ENCODE measurements around the gene PSMD3. TPM values are rescaled to one million over a fixed set of nuclear protein-coding genes. Genes with fewer than 3 reads are reported as not detected.

The PSMD3 gene
- total RNA-seq, 1 experiment from 2014 or later = 174 TPM

DNA sequence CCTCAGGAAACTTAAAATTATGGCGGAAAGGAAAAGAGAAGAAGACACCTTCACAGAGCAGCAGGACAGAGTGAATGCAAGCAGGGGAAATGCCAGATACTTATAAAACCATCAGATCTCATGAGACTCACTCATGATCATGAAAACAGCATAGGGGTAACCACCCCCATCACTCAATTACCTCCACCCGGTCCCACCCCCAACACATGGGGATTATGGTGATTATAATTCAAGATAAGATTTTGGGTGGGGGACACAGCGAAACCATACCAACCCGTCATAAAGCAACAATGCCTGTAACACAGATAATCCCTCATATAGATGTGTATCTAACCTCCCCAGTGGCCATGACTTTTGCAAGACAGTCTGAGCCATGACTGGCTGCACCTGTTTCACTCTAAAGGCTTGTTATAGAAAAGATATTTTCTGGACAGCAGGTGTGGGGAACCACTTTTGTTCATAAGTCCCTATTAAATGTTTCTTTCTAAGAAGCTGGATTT, 24.8 kb upstream of the PSMD3 start:
- Mint-ChIP-seq H3K9me3 (no peaks in the 10 kb centered on the region; a peak in 1 of 5 replicates), H3K36me3 (ENCODE audit: insufficient read depth in 1 of 3, low read depth in 3 of 3) (no peaks in the 10 kb centered on the region), H3K4me3 (no peak overlapping the region; a peak in 1 of 5 replicates), H3K4me1 (peaks cover 22 to 27% of the 10 kb centered on the region in 2 experiments), H3K27me3 (ENCODE audit: low read depth) (peaks cover 16% of the 10 kb centered on the region), H3K27ac (no peak overlapping the region)
- no peak overlapping the region for H2BK12ac ChIP-seq (ENCODE audit: insufficient read length, low read depth, low read length)
- no peak overlapping the region for H3K4ac ChIP-seq (ENCODE audit: low read depth, low read length)
- H3K56ac ChIP-seq (ENCODE audit: insufficient read length, low read depth, low read length) = no peak overlapping the region
- no peaks in the 10 kb centered on the region for H3K79me1 ChIP-seq (ENCODE audit: insufficient read depth, low read depth, low read length, poor library complexity, severe bottlenecking)
- peaks cover 2% of the 10 kb centered on the region; the same call in 1 of the 2 replicates for H3K4me1 ChIP-seq (ENCODE audit: insufficient read depth, low read length)
- H3K14ac ChIP-seq (ENCODE audit: insufficient read depth, low read length) = no peak overlapping the region
- no peak overlapping the region for H4K5ac ChIP-seq (ENCODE audit: insufficient read length, low read depth, low read length)
- no peak overlapping the region for H3T11ph ChIP-seq (ENCODE audit: low read length)
- H3K27me3 ChIP-seq (ENCODE audit: insufficient read depth, low read length) = no peaks in the 10 kb centered on the region
- H2BK120ac ChIP-seq (ENCODE audit: low read depth, low read length, poor library complexity, severe bottlenecking) = no peak overlapping the region
- peaks cover 8% of the 10 kb centered on the region for H3K23me2 ChIP-seq (ENCODE audit: insufficient read length, low read depth, low read length, poor library complexity, severe bottlenecking)
- no peak overlapping the region for H2BK20ac ChIP-seq (ENCODE audit: low read depth, low read length, poor library complexity, severe bottlenecking)
- H3K27ac ChIP-seq (ENCODE audit: insufficient read length, low read depth, low read length) = no peak overlapping the region
- no peaks in the 10 kb centered on the region for H4K20me1 ChIP-seq (ENCODE audit: control insufficient read depth, insufficient read depth, insufficient read length)
- no peaks in the 10 kb centered on the region for H3K79me2 ChIP-seq (ENCODE audit: insufficient read depth, low read length)
- WGBS (ENCODE audit: extremely low coverage, insufficient read length, low lambda C conversion rate) = no CpG with 5 or more reads among the region's 4 CpGs
- no peak overlapping the region for H2AK5ac ChIP-seq (ENCODE audit: insufficient read length, low read length)
- H2BK5ac ChIP-seq (ENCODE audit: insufficient read length, low read length) = no peak overlapping the region
- H3K9ac ChIP-seq (ENCODE audit: extremely low read depth, insufficient read length, low read length) = no peak overlapping the region
- TF ChIP-seq, protein P1, sequence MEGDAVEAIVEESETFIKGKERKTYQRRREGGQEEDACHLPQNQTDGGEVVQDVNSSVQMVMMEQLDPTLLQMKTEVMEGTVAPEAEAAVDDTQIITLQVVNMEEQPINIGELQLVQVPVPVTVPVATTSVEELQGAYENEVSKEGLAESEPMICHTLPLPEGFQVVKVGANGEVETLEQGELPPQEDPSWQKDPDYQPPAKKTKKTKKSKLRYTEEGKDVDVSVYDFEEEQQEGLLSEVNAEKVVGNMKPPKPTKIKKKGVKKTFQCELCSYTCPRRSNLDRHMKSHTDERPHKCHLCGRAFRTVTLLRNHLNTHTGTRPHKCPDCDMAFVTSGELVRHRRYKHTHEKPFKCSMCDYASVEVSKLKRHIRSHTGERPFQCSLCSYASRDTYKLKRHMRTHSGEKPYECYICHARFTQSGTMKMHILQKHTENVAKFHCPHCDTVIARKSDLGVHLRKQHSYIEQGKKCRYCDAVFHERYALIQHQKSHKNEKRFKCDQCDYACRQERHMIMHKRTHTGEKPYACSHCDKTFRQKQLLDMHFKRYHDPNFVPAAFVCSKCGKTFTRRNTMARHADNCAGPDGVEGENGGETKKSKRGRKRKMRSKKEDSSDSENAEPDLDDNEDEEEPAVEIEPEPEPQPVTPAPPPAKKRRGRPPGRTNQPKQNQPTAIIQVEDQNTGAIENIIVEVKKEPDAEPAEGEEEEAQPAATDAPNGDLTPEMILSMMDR (conservative IDR thresholded peaks at IDR 0.05) = no peak
- no peak overlapping the region for H4K8ac ChIP-seq (replicated peaks; ENCODE audit: insufficient read length, low read depth, low read length)
- H2BK15ac ChIP-seq (ENCODE audit: low read depth, low read length) = no peak overlapping the region
- no peak overlapping the region for H2AFZ ChIP-seq (ENCODE audit: low read length)
- no peak overlapping the region for H3K4me2 ChIP-seq (ENCODE audit: insufficient read depth, insufficient read length, low read length)
- H4K91ac ChIP-seq (ENCODE audit: insufficient read length, low read depth, low read length) = no peak overlapping the region
- no peaks in the 10 kb centered on the region for H3K9me3 ChIP-seq (ENCODE audit: control insufficient read depth, low read depth, low read length)
- no peak for DNase-seq
- H3K18ac ChIP-seq (ENCODE audit: insufficient read length, low read depth, low read length) = no peak overlapping the region
- no peak overlapping the region for H3K23ac ChIP-seq (ENCODE audit: insufficient read length, low read depth, low read length)
